PFSK-1 (cell line): ENCODE results near the gene VPS18.

Experiments
- FOXP2 ChIP-seq: optimal IDR thresholded peaks from 2 replicates; pipeline ENCODE3; 2011; ENCODE audit warnings: borderline replicate concordance, control low read depth, inconsistent platforms; ENCODE audit not compliant: insufficient read depth; ENCODE audit errors: extremely low read length, extremely low read depth
- POLR2AphosphoS5 ChIP-seq: IDR thresholded peaks from 2 replicates; pipeline ENCODE4 v1.6.1; 2012; ENCODE audit warnings: low read depth, mild to moderate bottlenecking, control low read depth, low read length, moderate library complexity
- SIN3A ChIP-seq: IDR thresholded peaks from 2 replicates; pipeline ENCODE4 v1.6.1; 2012; ENCODE audit warnings: mild to moderate bottlenecking, low read length, moderate library complexity, borderline replicate concordance; ENCODE audit not compliant: insufficient read depth
- TAF1 ChIP-seq: IDR thresholded peaks from 2 replicates; pipeline ENCODE4 v1.6.1; 2012; ENCODE audit warnings: low read length, control low read depth, borderline replicate concordance; ENCODE audit not compliant: insufficient read depth
- TF ChIP-seq, protein P1 (sequence below), 2 experiments: IDR thresholded peaks; 2 replicates each; pipeline versions ENCODE4 v1.6.1 to v1.8.0; 2011 to 2012; ENCODE audit warnings: low read depth in 2 of 2, low read length in 2 of 2, control low read depth in 1 of 2, inconsistent platforms in 1 of 2, mild to moderate bottlenecking in 1 of 2, moderate library complexity in 1 of 2; ENCODE audit not compliant: insufficient read depth in 1 of 2

DNA sequence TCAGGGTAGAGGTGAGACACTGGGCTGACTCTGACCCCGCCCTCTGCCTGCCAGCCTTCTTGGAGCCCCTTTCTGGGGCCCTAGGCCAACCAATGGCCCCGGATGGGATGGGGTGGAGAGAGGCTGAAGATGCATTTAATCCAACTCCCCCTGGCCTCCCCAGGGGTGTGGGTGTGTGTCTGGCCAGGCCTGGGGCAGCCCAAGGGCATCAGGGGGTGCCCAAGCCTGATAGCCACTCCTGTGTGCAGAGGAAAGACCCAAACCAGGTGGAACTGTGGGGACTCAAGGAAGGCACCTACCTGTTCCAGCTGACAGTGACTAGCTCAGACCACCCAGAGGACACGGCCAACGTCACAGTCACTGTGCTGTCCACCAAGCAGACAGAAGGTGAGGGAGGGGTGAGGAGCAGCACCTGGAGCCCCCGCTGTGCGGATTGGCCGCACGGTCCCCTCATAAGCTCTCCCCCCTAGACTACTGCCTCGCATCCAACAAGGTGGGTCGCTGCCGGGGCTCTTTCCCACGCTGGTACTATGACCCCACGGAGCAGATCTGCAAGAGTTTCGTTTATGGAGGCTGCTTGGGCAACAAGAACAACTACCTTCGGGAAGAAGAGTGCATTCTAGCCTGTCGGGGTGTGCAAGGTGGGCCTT lies 40.9 kb upstream of the VPS18 start:
- TF ChIP-seq TAF1 (no peak), SIN3A (no peak), POLR2AphosphoS5 (no peak), FOXP2 (no peak)
- TF ChIP-seq, protein P1, sequence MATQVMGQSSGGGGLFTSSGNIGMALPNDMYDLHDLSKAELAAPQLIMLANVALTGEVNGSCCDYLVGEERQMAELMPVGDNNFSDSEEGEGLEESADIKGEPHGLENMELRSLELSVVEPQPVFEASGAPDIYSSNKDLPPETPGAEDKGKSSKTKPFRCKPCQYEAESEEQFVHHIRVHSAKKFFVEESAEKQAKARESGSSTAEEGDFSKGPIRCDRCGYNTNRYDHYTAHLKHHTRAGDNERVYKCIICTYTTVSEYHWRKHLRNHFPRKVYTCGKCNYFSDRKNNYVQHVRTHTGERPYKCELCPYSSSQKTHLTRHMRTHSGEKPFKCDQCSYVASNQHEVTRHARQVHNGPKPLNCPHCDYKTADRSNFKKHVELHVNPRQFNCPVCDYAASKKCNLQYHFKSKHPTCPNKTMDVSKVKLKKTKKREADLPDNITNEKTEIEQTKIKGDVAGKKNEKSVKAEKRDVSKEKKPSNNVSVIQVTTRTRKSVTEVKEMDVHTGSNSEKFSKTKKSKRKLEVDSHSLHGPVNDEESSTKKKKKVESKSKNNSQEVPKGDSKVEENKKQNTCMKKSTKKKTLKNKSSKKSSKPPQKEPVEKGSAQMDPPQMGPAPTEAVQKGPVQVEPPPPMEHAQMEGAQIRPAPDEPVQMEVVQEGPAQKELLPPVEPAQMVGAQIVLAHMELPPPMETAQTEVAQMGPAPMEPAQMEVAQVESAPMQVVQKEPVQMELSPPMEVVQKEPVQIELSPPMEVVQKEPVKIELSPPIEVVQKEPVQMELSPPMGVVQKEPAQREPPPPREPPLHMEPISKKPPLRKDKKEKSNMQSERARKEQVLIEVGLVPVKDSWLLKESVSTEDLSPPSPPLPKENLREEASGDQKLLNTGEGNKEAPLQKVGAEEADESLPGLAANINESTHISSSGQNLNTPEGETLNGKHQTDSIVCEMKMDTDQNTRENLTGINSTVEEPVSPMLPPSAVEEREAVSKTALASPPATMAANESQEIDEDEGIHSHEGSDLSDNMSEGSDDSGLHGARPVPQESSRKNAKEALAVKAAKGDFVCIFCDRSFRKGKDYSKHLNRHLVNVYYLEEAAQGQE (IDR thresholded peaks at IDR 0.05; ENCODE audit: insufficient read depth in 1 of 2, low read depth in 2 of 2, low read length in 2 of 2): no peak
